Measurements from ENCODE around the gene LBX1. TPM values are rescaled to one million over a fixed set of nuclear protein-coding genes. Genes with fewer than 3 reads are reported as not detected.

Gene LBX1
- total RNA-seq, 2 donors from 2014 or later: not detected

GRCh38 chr10:101261702-101262101 lies 32.4 kb upstream of the LBX1 start:
- no peak for DNase-seq
- Histone ChIP-seq H3K36me3 (no peaks in the 10 kb centered on the region), H3K9me3 (no peaks in the 10 kb centered on the region), H3K27ac (no peak overlapping the region), H3K4me1 (no peaks in the 10 kb centered on the region), H3K27me3 (peaks cover 8% of the 10 kb centered on the region), H3K9ac (ENCODE audit: low read depth in 2 of 2, low read length in 2 of 2) (no peak overlapping the region), H3K4me3 (no peak overlapping the region)
- intact Hi-C loops (cut with DNase I): no loop called here
- TF ChIP-seq, protein P1, sequence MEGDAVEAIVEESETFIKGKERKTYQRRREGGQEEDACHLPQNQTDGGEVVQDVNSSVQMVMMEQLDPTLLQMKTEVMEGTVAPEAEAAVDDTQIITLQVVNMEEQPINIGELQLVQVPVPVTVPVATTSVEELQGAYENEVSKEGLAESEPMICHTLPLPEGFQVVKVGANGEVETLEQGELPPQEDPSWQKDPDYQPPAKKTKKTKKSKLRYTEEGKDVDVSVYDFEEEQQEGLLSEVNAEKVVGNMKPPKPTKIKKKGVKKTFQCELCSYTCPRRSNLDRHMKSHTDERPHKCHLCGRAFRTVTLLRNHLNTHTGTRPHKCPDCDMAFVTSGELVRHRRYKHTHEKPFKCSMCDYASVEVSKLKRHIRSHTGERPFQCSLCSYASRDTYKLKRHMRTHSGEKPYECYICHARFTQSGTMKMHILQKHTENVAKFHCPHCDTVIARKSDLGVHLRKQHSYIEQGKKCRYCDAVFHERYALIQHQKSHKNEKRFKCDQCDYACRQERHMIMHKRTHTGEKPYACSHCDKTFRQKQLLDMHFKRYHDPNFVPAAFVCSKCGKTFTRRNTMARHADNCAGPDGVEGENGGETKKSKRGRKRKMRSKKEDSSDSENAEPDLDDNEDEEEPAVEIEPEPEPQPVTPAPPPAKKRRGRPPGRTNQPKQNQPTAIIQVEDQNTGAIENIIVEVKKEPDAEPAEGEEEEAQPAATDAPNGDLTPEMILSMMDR (IDR thresholded peaks at IDR 0.05): no peak

DNA sequence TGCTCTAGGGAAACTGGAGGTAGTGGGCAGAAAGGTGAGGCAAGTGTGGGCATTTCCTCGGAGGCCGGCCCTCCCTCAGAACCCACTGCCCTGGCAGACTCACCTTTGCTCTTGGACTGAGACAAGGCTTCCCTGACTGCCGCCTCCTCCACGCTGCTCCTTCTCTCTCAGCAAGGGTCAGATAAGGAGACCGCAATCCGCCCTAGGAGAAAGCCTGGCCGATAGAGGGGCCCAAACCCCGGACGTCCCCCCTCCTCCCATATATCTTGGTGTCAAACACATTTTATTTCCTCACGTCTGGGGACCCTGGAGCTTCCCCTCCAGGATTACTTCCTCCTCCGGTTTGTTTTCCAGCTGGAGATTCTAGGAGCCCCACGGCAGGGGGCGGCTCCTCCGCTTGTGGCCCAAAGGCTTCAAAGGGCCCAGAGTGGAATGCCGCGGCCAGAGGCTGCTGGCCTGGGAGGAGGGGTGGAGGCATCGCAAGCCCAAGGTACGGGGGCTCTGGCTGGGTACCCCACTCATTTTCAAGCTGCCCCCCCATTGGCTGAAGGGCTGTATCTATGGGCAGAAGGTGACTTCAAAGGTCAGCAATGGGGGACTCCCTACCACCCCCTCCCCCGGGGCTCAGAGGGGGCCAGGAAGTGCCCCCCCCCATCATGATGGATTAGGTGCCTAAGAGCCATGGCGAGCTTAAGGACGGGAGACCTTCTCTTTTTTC lies 31.7 kb upstream of the LBX1 start:
- H3K9ac ChIP-seq (ENCODE audit: low read depth in 2 of 2, low read length in 2 of 2): no peak overlapping the region
- intact Hi-C loops (cut with DNase I): no loop called here
- H3K27ac ChIP-seq: no peak overlapping the region
- TF ChIP-seq, protein P1 (IDR thresholded peaks at IDR 0.05): no peak
- no peaks in the 10 kb centered on the region for H3K36me3 ChIP-seq
- no peak for DNase-seq
- no peaks in the 10 kb centered on the region for H3K9me3 ChIP-seq
- peaks cover 8% of the 10 kb centered on the region for H3K27me3 ChIP-seq
- H3K4me3 ChIP-seq: no peak overlapping the region
- H3K4me1 ChIP-seq: no peaks in the 10 kb centered on the region

GRCh38 chr10:101258179-101258885 lies 29.1 kb upstream of the LBX1 start:
- intact Hi-C loops (cut with DNase I): no loop called here
- Histone ChIP-seq H3K9ac (ENCODE audit: low read depth in 2 of 2, low read length in 2 of 2) (no peak overlapping the region), H3K27me3 (peaks cover 8% of the 10 kb centered on the region), H3K4me1 (no peaks in the 10 kb centered on the region), H3K36me3 (no peaks in the 10 kb centered on the region), H3K9me3 (no peaks in the 10 kb centered on the region), H3K4me3 (no peak overlapping the region), H3K27ac (no peak overlapping the region)
- DNase-seq: no peak
- TF ChIP-seq, protein P1 (IDR thresholded peaks at IDR 0.05): no peak

- intact Hi-C loops (cut with DNase I): no loop called here
- H3K27ac ChIP-seq: no peak overlapping the region
Measured at GRCh38 chr10:101257491-101257890, 28.2 kb upstream of the LBX1 start.

GRCh38 chr10:101257084-101257483 lies 27.8 kb upstream of the LBX1 start:
- TF ChIP-seq, protein P1 (IDR thresholded peaks at IDR 0.05): no peak
- Histone ChIP-seq H3K4me3 (no peak overlapping the region), H3K9ac (ENCODE audit: low read depth in 2 of 2, low read length in 2 of 2) (no peak overlapping the region), H3K27ac (no peak overlapping the region), H3K9me3 (no peaks in the 10 kb centered on the region), H3K27me3 (peaks cover 6% of the 10 kb centered on the region), H3K36me3 (no peaks in the 10 kb centered on the region), H3K4me1 (no peaks in the 10 kb centered on the region)
- intact Hi-C loops (cut with DNase I): no loop called here
- no peak for DNase-seq

More at GRCh38 chr10:101257491-101257890, 28.2 kb upstream of the LBX1 start:
- no peaks in the 10 kb centered on the region for H3K9me3 ChIP-seq
- no peak overlapping the region for H3K4me3 ChIP-seq
- no peaks in the 10 kb centered on the region for H3K36me3 ChIP-seq
- no peak for DNase-seq
- H3K27me3 ChIP-seq: peaks cover 8% of the 10 kb centered on the region
- H3K9ac ChIP-seq (ENCODE audit: low read depth in 2 of 2, low read length in 2 of 2): no peak overlapping the region
- TF ChIP-seq, protein P1 (IDR thresholded peaks at IDR 0.05): no peak
- no peaks in the 10 kb centered on the region for H3K4me1 ChIP-seq

Data from colonic mucosa (tissue), 4 donors.